Hematopoietic multipotent progenitor cell treated with erythropoietin and hydrocortisone succinate and interleukin-3 and kit ligand, for 8 days (in vitro differentiated cells): ENCODE results near the gene OTOR.
A peak's percentile ranks its signal among the peaks of the same experiment; 100 is the strongest.

Experiments
- DNase-seq: peaks from one replicate; pipeline ENCODE4 v3.0.0-alpha.2; 2015

The OTOR gene

DNA sequence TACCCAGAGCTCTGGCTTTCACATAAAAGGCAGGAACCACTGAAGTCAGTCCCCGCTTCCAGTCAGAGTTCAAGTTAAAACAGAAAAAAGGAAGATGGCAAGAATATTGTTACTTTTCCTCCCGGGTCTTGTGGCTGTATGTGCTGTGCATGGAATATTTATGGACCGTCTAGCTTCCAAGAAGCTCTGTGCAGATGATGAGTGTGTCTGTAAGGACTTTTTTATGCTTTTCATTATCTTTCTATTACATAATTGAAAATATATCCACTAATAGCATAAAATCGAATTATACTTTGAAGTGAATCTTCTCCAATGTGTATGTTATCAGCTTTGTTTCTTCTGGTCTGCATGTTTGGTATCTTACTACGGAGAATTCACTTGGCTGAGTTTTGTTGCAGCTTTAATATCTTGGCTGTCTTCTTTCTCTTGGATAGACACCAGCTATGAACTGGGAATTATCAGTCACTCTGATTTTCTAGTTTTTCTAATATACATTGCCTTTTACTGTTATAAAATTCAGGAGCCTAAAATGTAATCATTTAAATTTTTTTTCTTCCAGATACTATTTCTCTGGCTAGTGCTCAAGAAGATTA, at the start of gene OTOR:
TSS of gene OTOR (plus strand) at position 51 of the 593 bp plus-strand sequence. CDS start at position 95, 44 bp downstream.
- no peak for DNase-seq

- DNase-seq, result no peak
Measured at GRCh38 chr20:16699293-16699692, 48.9 kb upstream of the OTOR start.

DNA sequence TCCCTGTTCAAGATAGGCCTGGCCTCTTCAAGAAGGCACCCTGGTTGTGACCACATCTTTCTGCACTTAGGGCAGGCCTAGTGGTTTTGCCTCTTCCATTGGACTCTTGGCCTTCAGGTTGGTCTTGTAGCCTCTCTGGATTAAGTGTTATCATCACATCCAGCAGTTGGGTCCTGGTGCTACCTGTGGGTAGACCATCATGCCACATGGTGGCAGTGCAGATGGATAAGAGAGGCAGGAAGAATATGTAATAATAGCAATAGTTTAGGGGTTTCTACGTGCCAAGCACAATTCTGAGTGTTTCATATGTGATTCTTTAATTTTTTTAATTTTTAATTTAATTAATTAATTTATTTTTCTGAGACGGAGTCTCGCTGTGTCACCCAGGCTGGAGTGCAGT, 46.9 kb upstream of the OTOR start:
- peak; percentile 27 for DNase-seq

DNA sequence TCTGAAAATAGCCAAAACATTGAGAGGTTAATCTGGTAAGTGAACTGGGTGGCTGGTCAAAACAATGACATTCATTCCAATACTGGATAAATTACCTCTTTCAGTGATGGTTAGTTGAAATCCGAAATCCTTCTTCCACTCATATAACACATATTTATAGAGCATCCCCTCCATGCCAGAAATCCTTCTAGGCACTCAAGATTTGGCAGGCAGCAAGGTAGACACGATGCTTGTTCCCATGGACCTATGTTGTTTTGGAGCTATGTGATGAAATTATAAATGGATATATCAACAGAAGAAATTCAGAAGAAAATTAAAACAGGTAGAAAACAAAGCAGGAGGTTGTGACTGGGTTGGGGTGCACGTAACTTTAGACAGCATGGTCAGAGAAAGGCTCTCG, 44.6 kb upstream of the OTOR start:
- DNase-seq, result no peak

GRCh38 chr20:16707674-16708073, 40.5 kb upstream of the OTOR start:
- DNase-seq, result no peak

DNA sequence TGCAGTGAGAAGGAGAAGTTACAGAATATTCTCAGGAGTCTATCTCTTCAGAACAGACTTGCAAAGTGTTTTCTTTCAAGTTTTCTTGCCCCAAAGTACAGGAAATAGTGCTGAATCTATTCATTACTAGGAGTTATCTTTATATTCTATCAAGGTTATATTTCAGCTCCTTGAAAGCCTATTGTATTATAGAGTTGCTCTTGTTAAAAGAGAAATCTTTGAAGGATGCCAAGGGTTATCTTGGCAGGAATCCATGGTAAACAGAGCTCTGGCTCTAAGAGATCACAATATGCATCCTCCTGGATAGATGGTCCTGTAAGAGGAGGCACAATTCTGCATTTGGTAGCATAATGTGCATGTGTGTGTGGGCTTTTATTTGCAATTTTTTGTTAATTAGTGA, 39.6 kb upstream of the OTOR start:
- no peak for DNase-seq

- DNase-seq, result no peak
Measured at GRCh38 chr20:16709017-16709416, 39.1 kb upstream of the OTOR start.

DNA sequence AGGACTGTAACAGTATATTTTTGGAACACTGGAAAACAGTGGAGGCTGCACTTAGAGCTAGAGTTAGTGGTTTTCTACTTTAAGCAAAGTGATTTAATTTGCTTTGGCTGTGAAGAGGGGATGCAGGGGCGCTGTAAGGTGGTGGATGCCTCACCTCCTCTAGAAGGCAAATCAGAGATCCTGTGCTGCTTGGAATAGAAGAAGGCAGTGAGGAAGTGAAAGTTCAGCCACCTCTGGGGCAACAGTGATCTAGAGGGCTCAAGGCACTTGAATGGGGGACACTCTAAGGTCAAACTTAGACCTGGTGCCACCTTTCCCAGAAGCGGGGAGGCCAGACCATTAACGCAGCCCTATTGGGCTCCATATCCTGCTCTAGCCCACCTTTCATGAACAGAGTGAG, 37.4 kb upstream of the OTOR start:
- DNase-seq, result no peak

DNA sequence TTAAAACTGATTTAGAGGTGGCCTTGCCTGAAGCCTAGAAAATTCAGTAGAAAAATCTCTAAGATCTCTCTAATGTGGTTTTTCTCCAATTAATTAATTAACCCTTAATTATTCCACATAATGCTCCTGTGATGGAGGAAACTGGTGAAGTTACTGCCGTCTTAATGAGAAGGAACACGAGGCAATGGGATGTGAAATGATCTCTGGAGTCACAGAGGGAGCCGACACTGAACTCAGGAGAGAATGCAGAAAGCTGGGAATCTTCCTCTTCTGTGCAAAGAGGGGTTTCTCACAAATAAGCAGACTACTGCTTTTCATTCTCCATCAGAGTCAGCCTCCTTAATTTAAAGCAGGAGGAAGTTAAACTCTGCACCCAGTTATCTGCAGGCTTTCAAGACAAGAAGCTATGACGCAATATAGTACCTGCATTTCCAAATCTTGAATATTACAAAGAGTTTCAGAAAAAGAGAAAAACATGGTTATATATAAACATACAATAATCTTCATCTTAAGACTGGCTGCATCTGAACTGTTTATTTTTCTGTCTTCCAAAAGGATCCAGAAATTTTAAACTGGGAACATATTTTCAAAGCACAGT, 36.4 kb upstream of the OTOR start:
- no peak for DNase-seq

- DNase-seq, result no peak
Measured at GRCh38 chr20:16712511-16712947, 35.6 kb upstream of the OTOR start.

GRCh38 chr20:16713066-16713465, 35.1 kb upstream of the OTOR start:
- no peak for DNase-seq

DNA sequence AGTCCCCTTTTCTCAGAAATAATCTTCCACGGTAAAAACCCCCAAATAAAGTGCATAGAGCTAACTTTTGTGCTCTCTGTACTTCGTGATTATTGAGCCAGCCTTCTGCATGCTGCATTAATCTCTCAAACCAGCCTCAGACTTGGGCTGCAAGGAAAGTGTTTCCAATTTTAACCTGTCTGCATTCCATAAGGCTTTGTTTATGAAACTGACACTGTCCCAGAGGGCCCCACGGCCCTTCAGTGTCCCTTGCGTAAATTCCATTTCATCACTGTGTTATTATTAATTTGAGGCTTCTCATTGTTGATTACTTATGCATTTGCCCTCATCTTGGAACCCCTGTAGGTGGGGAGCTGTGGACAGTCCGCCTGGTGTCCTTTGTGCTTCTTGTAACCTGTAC, 33.9 kb upstream of the OTOR start:
- DNase-seq, result no peak

GRCh38 chr20:16714751-16715150, 33.4 kb upstream of the OTOR start:
- DNase-seq, result no peak

GRCh38 chr20:16719421-16719820, 28.7 kb upstream of the OTOR start:
- no peak for DNase-seq

DNA sequence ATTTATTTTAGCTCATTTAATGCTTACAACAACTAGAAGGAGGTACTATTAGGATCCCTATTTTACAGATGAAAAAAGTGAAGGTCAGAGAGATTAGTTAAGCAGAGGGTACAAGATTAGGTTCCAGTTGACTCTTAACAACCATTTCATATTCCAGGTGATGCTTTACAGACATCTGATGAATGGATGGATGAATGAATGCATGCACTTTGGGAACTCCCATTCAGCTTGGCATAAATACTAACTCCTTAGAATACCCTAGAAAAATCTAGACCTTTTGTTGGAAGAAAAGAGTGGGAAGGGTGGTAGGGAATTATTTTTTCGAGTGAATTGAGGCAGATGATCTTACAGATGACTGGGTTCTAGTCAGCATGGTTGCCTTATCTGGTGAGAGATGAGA, 19.1 kb upstream of the OTOR start:
- DNase-seq, result no peak

DNA sequence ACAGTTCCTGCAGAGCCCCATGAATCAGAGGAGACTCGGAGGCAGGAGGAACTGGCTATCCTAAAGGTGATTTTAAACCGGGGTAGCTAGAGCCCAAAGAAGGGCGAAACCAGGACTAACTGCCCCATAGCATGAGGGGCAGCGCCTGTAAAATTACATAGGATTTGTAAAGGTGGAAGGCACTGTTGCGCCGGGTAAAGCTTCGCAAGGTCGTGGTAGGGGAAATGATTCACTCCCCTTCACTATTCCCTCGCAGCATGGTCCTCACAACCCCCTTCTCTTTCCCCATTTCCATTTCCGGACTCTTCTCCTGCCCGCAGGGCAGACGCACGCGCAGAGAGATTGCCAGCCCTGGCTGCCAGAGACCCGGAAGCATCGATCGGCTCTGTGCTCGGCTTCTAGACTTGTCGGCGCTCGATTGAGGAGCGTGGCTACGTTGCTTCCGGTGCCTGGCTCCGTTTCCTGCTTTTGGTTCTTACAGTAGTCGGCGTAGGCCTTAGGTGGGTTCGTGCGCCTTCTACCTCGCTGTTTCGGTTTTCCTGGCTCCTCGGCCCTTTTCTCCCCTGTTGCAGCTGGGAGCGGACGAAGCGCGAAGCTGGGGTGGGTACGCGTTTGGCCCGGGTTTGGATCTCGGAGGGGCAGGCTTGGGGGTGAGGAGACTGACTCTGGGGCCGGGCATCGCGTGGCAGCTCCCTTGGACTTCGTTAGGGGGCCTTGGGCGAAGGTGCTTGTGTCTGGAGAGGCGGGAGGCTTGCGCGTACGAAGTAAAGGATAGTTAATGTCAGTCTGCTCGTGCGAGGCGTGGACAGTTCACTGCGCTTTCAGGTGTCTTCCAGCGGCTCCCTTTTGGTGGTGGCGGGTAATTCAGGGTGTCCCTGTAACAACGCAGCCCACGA, 18.3 kb upstream of the OTOR start, which contains the start of gene SNRPB2:
TSS of gene SNRPB2 (plus strand) at position 462 of the 896 bp plus-strand sequence. CDS start 1,677 bp downstream, outside the sequence.
- DNase-seq, result peak; percentile 96

DNA sequence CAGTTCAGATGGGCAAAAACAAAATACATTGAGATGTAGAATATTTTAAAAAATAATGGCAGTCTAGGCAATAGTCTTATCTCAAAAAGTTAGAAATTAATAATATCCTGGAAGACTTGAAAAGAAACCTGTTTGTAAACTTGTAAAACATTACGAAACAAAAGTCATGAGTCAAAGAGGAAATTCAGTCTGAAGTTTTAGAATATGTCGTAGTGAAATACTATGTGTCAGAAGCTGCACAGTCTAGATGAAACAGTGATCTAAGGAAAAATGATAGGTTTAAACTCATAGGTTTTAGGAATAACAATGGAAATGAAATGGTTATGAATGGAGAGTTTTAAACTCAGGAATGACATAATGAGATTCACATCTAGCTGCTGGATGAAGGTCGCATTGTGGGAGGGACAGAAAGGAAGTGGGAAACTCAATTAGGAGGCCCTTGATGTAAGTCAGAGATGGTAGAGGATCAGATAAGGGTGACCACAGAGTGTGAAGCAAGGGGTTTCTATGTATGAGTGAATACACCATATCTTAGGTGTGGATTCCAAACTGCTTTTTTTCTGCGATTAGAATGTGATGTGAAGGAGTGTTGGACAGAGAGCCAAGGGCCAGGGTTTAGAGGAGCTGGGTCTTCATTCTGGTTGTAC, 15.5 kb upstream of the OTOR start:
- peak; percentile 30 for DNase-seq

- no peak for DNase-seq
Measured at GRCh38 chr20:16740365-16741072, 7.6 kb upstream of the OTOR start.

- DNase-seq, result peak; percentile 21
Measured at GRCh38 chr20:16744178-16744807, 3.9 kb upstream of the OTOR start.

GRCh38 chr20:16745204-16745603, 3.0 kb upstream of the OTOR start:
- DNase-seq, result no peak

GRCh38 chr20:16747291-16747811, 807 bp upstream of the OTOR start:
- DNase-seq, result no peak

- no peak for DNase-seq
Measured at GRCh38 chr20:16749573-16749972, 1.4 kb downstream of the OTOR start.
